ENCODE results near the gene CRYZL1.

GRCh38 chr21:33651965-33652680, 10.6 kb upstream of the CRYZL1 start:
- TF ChIP-seq CTCF (IDR thresholded peaks at IDR 0.05) = no peak
- no peak for TF ChIP-seq POLR2A (IDR thresholded peaks at IDR 0.05)

Data from lower leg skin (tissue), 3 donors.